Cardiac muscle cell (in vitro differentiated cells and primary cell): ENCODE data around the gene HEXD. TPM values are rescaled to one million over a fixed set of nuclear protein-coding genes. Genes with fewer than 3 reads are reported as not detected.

Experiments
- DNase-seq, 2 donors: peaks; one replicate each; pipeline versions ENCODE4 v3.0.0 to v3.0.0-alpha.2; 2010 to 2017; ENCODE audit warnings: low read depth in 1 of 2, low spot score in 1 of 2
- H3K27ac ChIP-seq: fragments of 200-600 bp; sonication (generic); 2 replicates; pipeline ENCODE4 v1.5.1; 2016
- H3K27me3 ChIP-seq: fragments of 200-600 bp; sonication (generic); 2 replicates; pipeline ENCODE4 v1.6.0; 2016; ENCODE audit warnings: control low read depth
- H3K36me3 ChIP-seq: fragments of 200-600 bp; sonication (generic); 2 replicates; pipeline ENCODE4 v1.5.1; 2016; ENCODE audit warnings: control low read depth
- H3K4me1 ChIP-seq: fragments of 200-600 bp; sonication (generic); 2 replicates; pipeline ENCODE4 v1.8.1; 2017; ENCODE audit warnings: low read depth, mild to moderate bottlenecking, mixed run types
- H3K4me3 ChIP-seq: fragments of 200-600 bp; sonication (generic); 2 replicates; pipeline ENCODE4 v1.5.1; 2016; ENCODE audit warnings: mild to moderate bottlenecking
- H3K9me3 ChIP-seq: fragments of 200-600 bp; sonication (generic); 2 replicates; pipeline ENCODE4 v1.5.1; 2017; ENCODE audit warnings: low read depth, mild to moderate bottlenecking, control low read depth
- polyA plus RNA-seq: library from polyadenylated mRNA; unstranded; fragments of >200 nt; fragmentation: Nextera tagmentation; extraction: Ambion mirVana; gene quantifications from 2 replicates; pipeline ENCODE4 v1.2.1, GENCODE V29; 2016
- total RNA-seq: library from RNA; depleted of rRNA; stranded (reverse); fragments of >200 nt; gene quantifications from 2 replicates; pipeline ENCODE4 v1.2.3, GENCODE V29; 2016
- TF ChIP-seq, protein P1 (sequence below): IDR thresholded peaks from 2 replicates; pipeline ENCODE4 v1.5.1; 2012; ENCODE audit warnings: low read depth, mild to moderate bottlenecking, low read length

Gene HEXD
- total RNA-seq (39.0 and 49.9 TPM in 2 replicates), polyA plus RNA-seq (49.0 and 58.0 TPM in 2 replicates)

DNA sequence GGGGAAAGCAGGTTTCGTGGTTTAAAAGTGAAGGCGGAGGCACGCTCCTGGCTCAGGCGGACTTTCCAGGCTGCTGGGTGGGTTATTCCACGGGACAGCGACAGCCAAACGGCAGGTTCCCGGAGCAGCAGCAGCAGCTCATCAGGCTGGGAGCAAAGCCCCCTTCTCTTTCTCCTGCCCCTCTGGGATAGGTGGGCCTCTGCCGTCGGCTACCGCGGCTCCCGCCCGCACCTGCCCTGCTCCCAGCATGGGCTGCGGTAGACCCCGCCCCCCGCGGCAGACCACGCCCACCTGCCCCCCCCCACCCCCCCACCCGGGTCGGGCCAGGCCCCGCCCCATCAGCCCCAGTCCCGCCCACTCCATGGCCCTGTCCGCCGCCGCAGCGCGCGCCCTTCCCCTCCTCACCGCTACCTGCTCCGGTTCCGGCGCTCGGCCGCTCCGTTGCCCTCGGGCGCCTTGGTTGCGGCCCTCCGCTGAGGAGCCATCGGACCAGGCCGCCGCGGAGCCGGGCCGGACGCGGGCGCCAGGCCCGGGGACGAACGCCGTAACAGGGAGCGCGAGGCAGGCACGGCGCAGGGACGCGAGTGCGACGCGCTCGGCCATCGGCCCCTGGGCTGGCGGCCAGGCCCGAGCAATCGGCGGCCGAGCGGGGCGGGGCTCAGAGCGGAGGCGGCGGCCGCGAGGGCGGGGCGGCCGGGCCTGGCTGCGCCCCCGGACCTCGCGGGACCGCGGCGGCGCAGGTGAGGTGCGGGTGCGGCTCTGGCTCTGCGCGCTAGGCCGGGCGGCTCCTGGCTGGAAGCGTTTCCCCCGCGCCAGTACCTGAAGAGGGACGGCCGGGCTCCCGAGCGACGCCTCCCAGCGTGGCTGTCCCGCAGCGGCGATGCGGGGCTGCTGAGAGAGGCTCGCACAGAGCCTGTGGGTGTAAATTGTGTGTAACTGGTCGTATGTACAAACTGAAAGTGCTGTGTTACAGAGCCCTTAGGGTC, at the start of gene HEXD, which contains the start of gene OGFOD3:
Gene HEXD, plus strand, starts transcription at position 347 of the 986 bp plus-strand sequence. CDS start 1,453 bp downstream, outside the sequence.
Gene OGFOD3, minus strand, starts transcription at position 586 of the 986 bp plus-strand sequence. Its CDS starts 101 bp downstream, at position 485.
- peak within 1 kb of the TSS; percentile 93 for H3K27ac ChIP-seq
- DNase-seq, result peak; percentile 86 to 92
- H3K36me3 ChIP-seq, result no peaks in the 10 kb centered on the region
- H3K4me3 ChIP-seq, result peak within 1 kb of the TSS; percentile 97
- TF ChIP-seq, protein P1, sequence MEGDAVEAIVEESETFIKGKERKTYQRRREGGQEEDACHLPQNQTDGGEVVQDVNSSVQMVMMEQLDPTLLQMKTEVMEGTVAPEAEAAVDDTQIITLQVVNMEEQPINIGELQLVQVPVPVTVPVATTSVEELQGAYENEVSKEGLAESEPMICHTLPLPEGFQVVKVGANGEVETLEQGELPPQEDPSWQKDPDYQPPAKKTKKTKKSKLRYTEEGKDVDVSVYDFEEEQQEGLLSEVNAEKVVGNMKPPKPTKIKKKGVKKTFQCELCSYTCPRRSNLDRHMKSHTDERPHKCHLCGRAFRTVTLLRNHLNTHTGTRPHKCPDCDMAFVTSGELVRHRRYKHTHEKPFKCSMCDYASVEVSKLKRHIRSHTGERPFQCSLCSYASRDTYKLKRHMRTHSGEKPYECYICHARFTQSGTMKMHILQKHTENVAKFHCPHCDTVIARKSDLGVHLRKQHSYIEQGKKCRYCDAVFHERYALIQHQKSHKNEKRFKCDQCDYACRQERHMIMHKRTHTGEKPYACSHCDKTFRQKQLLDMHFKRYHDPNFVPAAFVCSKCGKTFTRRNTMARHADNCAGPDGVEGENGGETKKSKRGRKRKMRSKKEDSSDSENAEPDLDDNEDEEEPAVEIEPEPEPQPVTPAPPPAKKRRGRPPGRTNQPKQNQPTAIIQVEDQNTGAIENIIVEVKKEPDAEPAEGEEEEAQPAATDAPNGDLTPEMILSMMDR, result no peak
- no peaks in the 10 kb centered on the region for H3K9me3 ChIP-seq
- H3K27me3 ChIP-seq, result no peaks in the 10 kb centered on the region
- H3K4me1 ChIP-seq, result peaks cover 4% of the 10 kb centered on the region

DNA sequence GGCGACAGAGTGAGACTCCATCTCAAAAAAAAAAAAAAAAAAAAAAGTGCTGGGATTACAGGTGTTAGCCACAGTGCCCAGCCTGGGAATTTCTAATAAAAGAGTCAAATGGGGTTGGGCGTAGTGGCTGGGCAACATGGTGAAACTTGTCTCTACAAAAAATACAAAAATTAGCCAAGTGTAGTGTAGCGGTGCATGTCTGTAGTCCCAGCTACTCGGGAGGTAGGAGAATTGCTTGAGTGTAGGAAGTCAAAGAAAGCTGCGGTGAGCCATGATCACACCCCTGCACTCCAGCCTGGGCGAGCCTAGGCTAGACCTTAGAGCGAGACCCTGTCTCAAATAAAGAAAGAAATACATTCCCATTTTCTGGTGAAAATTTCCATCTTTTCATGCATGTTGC, 48.9 kb upstream of the HEXD start:
- TF ChIP-seq, protein P1, result no peak
- no peak for DNase-seq
- Histone ChIP-seq H3K36me3 (no peaks in the 10 kb centered on the region), H3K4me3 (no peak overlapping the region), H3K27ac (no peak overlapping the region), H3K9me3 (no peaks in the 10 kb centered on the region), H3K4me1 (peaks cover 13% of the 10 kb centered on the region), H3K27me3 (peaks cover 13% of the 10 kb centered on the region)

DNA sequence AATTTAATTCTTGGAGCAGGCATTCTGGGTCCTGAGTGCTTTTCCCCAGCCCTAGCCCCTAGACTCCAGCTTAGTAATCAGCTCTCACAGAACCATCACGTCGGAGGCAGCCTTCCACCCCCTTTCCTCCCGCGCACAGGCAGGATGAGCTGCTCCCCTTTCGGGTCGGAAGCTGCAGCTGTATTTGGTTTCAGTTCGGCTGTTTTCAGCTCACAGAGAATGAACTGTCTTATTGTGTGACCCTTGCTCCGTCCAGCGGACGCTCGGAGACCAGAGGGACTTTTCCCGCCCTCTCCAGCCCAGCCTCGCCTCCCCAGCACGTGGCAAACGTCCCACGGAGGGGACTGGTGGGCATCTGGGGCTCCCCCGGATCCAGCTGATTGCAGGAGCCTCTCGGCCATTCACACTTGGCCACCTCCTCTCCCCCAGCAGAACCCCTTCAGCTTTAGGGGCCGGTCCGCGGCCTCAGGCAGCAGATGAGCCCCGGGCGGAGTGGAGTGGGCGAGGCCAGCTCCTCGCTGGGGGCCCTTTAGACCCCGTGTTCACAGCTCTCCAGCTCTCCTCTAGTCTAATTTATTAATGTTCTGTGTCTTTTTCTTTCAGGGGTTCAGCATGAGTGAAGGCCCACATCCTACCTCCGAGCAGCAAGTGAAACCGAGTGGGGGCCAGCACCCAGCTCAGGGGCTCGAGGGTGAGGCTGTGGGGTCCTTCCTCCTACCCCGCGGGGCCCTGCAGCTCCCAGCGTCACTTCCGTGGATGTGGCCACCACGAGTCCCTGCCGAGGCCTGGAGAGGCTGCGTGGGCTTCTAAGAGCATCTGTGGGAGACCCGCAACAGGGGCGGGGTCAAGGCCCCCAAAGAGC, 47.4 kb upstream of the HEXD start:
- Histone ChIP-seq H3K27ac (no peak overlapping the region), H3K4me1 (peaks cover 11% of the 10 kb centered on the region), H3K4me3 (no peak overlapping the region), H3K9me3 (no peaks in the 10 kb centered on the region), H3K36me3 (no peaks in the 10 kb centered on the region), H3K27me3 (peaks cover 21% of the 10 kb centered on the region)
- peak in 1 of 2 donors; percentile 13 for DNase-seq
- TF ChIP-seq, protein P1, result no peak

DNA sequence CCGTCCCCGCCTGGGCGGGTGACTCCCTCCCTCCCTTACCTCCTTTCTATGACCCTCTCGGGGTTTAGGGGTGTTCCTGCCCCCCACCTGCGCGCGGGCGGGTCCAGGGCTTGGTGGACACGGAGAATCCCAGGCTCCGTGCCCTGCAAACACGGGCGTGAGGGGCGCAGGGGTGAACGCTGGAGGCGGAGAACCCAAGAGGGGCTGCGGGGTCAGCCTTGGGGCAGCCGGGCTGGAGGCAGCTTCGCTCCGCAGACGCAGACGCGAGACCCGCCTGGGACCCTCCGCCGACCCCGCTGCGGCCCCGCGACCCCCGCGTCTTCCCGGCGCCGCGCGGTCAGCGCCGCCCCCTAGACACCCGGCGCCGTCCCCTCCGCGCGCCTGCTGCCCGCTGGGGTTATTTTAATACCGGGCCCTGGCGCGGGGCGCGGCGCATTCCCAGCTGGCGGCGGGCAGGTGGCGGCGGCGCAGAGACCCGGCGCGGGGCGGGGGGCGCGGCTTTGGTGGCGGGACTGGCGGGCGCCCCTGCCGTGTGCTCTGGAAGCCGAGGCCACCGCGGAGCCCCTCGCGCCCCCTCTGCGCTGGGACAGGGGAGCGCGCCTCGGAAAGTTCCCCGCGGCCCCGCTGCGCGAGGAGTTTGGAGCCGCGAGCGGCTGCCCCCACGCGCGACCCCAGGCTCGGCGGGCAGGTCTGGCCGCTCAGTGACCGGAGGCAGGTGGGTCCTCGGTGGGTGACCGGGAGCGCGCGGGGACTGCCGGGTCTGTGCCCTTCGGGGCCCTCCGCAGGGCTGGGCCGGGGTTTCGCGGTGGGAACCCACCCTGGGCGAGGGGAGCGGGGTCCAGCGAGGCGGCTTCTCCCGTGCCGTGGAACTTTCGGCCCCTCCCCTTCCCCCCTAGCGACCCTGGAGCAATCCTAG, 46.6 kb upstream of the HEXD start, which contains the start of gene UTS2R:
Gene UTS2R, plus strand, starts transcription at position 433 of the 916 bp plus-strand sequence. CDS start 2,560 bp downstream, outside the sequence.
- H3K4me3 ChIP-seq, result peak within 1 kb of the TSS; percentile 29
- DNase-seq, result peak in 1 of 2 donors; percentile 73
- H3K27ac ChIP-seq, result no peak within 1 kb of the TSS
- TF ChIP-seq, protein P1, result no peak
- H3K36me3 ChIP-seq, result no peaks in the 10 kb centered on the region
- peaks cover 21% of the 10 kb centered on the region for H3K27me3 ChIP-seq
- H3K9me3 ChIP-seq, result no peaks in the 10 kb centered on the region
- H3K4me1 ChIP-seq, result peaks cover 11% of the 10 kb centered on the region
